GM12878 (cell line): Measurements from ENCODE around the gene OGFRL1. TPM values are rescaled to one million over a fixed set of nuclear protein-coding genes. Genes with fewer than 3 reads are reported as not detected.

Experiments
- ATAC-seq: fragments of 200-7000 bp; cut with Tn5 transposase; 3 replicates; pipeline ENCODE4 v1.9.1; 2020; ENCODE audit warnings: mild to moderate bottlenecking, moderate library complexity
- BruUV-seq: library from RNA; stranded (reverse); fragments of 400-500 nt; replicated peaks from 2 replicates; lab custom pipeline; 2021; lab: Mats Ljungman, UMichigan
- CTCF ChIA-PET: fragments of 300-600 bp; sonication (Branson Sonifier 250); formaldehyde crosslinking; extraction: SDS; loops from one replicate; lab custom pipeline; 2021; ENCODE audit warnings: inconsistent platforms; lab: Yijun Ruan, JAX
- POLR2A ChIA-PET: fragments of 350-600 bp; formaldehyde crosslinking; extraction: SDS; loops from one replicate; lab custom pipeline; 2021; ENCODE audit warnings: inconsistent platforms; lab: Charles Lee
- RAD21 ChIA-PET: fragments of 300-600 bp; sonication (Branson Sonifier 250); formaldehyde crosslinking; loops from one replicate; lab custom pipeline; 2023; ENCODE audit warnings: antibody characterized with exemption; ENCODE audit not compliant: unreplicated experiment; lab: Charles Lee
- SMC1A ChIA-PET: fragments of 300-600 bp; sonication (Branson Sonifier 250); formaldehyde crosslinking; loops from one replicate; lab custom pipeline; 2023; ENCODE audit not compliant: unreplicated experiment, uncharacterized antibody; lab: Charles Lee
- DNase-seq: peaks from one replicate; pipeline ENCODE4 v3.0.0-alpha.2; 2011; ENCODE audit warnings: low read depth, low spot score
- FAIRE-seq: peaks from 3 replicates; lab custom pipeline; 2011; peaks lifted over from hg19 to GRCh38; lab: Jason Lieb, UNC
- H2AFZ ChIP-seq: 2 replicates; pipeline ENCODE4 v1.6.0; 2011; ENCODE audit warnings: low read depth, low read length, control low read depth; ENCODE audit not compliant: control insufficient read depth
- H3K27ac ChIP-seq: 2 replicates; pipeline ENCODE4 v1.5.1; 2011; ENCODE audit warnings: control low read depth; ENCODE audit not compliant: control insufficient read depth, insufficient read depth
- H3K27me3 ChIP-seq, 2 experiments: replicated peaks in 1 of 2; 2 replicates each; pipeline versions ENCODE4 v1.6.0 to v1.6.1; 2011; ENCODE audit warnings: low read length in 1 of 2; ENCODE audit not compliant: control insufficient read depth in 2 of 2, insufficient read depth in 2 of 2
- H3K36me3 ChIP-seq, 2 experiments: 2 replicates each; pipeline ENCODE4 v1.5.1; 2011; ENCODE audit warnings: low read length in 1 of 2; ENCODE audit not compliant: control insufficient read depth in 2 of 2, insufficient read depth in 2 of 2
- H3K4me1 ChIP-seq: 2 replicates; pipeline ENCODE4 v1.6.1; 2011; ENCODE audit warnings: mild to moderate bottlenecking, low read length, moderate library complexity, mixed read lengths; ENCODE audit not compliant: control insufficient read depth, insufficient read depth
- H3K4me2 ChIP-seq: 2 replicates; pipeline ENCODE4 v1.6.0; 2011; ENCODE audit warnings: control low read depth; ENCODE audit not compliant: control insufficient read depth, insufficient read depth
- H3K4me3 ChIP-seq: fragments of 200-600 bp; sonication (generic); 2 replicates; pipeline ENCODE4 v1.5.1; 2016
- H3K79me2 ChIP-seq: 2 replicates; pipeline ENCODE4 v1.6.0; 2011; ENCODE audit warnings: low read length; ENCODE audit not compliant: control insufficient read depth, insufficient read depth
- H3K9ac ChIP-seq: 2 replicates; pipeline ENCODE4 v1.8.0; 2011; ENCODE audit warnings: low read length, control low read depth, mixed read lengths; ENCODE audit not compliant: control insufficient read depth, insufficient read depth
- H3K9me3 ChIP-seq: replicated peaks from 3 replicates; pipeline ENCODE4 v1.5.1; 2011; ENCODE audit warnings: mild to moderate bottlenecking, low read length; ENCODE audit not compliant: control insufficient read depth, insufficient read depth
- H4K20me1 ChIP-seq: 2 replicates; pipeline ENCODE4 v1.6.0; 2011; ENCODE audit not compliant: control insufficient read depth, insufficient read depth
- BHLHE40 ChIP-seq, 2 experiments: fragments of 450-650 bp in 1 of 2; IDR thresholded peaks; 2 replicates each; pipeline ENCODE4 v1.6.1; 2011 to 2017; ENCODE audit warnings: low read depth in 2 of 2, borderline replicate concordance in 1 of 2, improper control_type of control experiment in 1 of 2, low read length in 1 of 2, mild to moderate bottlenecking in 1 of 2
- BMI1 ChIP-seq: fragments of 450-650 bp; IDR thresholded peaks from 2 replicates; pipeline ENCODE4 v1.6.1; 2016; ENCODE audit warnings: mild to moderate bottlenecking, moderate library complexity, borderline replicate concordance
- CBFB ChIP-seq: IDR thresholded peaks from 2 replicates; pipeline ENCODE4 v1.6.1; 2016; ENCODE audit warnings: antibody characterized with exemption, low read depth
- CREM ChIP-seq: IDR thresholded peaks from 2 replicates; pipeline ENCODE4 v1.6.1; 2014; ENCODE audit warnings: antibody characterized with exemption, low read depth
- EED ChIP-seq: sonication (generic); IDR thresholded peaks from 2 replicates; pipeline ENCODE4 v1.6.1; 2016; ENCODE audit warnings: antibody characterized with exemption, low read depth
- ELK1 ChIP-seq: IDR thresholded peaks from 2 replicates; pipeline ENCODE4 v1.6.1; 2012; ENCODE audit warnings: low read depth, low read length, improper control_type of control experiment
- EZH2 ChIP-seq: IDR thresholded peaks from 2 replicates; pipeline ENCODE4 v1.6.1; 2012; ENCODE audit warnings: low read depth, mild to moderate bottlenecking, control low read depth, inconsistent platforms, low read length, borderline replicate concordance; ENCODE audit not compliant: control insufficient read depth
- FOS ChIP-seq: IDR thresholded peaks from 3 replicates; pipeline ENCODE4 v1.6.1; 2011; ENCODE audit warnings: borderline replicate concordance; ENCODE audit not compliant: insufficient read length; ENCODE audit errors: extremely low read depth
- HDGF ChIP-seq: fragments of 450-650 bp; IDR thresholded peaks from 2 replicates; pipeline ENCODE4 v1.6.1; 2016; ENCODE audit warnings: antibody characterized with exemption
- NBN ChIP-seq: fragments of 450-650 bp; IDR thresholded peaks from 2 replicates; pipeline ENCODE4 v1.6.1; 2016
- RUNX3 ChIP-seq: IDR thresholded peaks from 2 replicates; pipeline ENCODE4 v1.6.1; 2012; ENCODE audit warnings: low read length, inconsistent platforms
- ZNF274 ChIP-seq: IDR thresholded peaks from one replicate; pipeline ENCODE4 v1.8.0; 2011; ENCODE audit not compliant: insufficient read length, insufficient read depth
- ZZZ3 ChIP-seq: IDR thresholded peaks from 2 replicates; pipeline ENCODE4 v1.6.1; 2011; ENCODE audit warnings: low read depth; ENCODE audit not compliant: control insufficient read depth, insufficient read length
- WGBS: methylation state at CpG from one replicate; pipeline ENCODE4 v1.1.6; 2016; ENCODE audit warnings: low lambda C conversion rate; ENCODE audit not compliant: insufficient replicate concordance, insufficient coverage; ENCODE audit errors: missing lambda C conversion rate; 5-methylcytosine and 5-hydroxymethylcytosine counted together
- in situ Hi-C: fragments of 300-500 bp; cut with MboI; formaldehyde crosslinking; loops from 9 replicates; pipeline ENCODE4 v1.14.3; 2018; ENCODE audit warnings: mixed read lengths
- intact Hi-C: fragments of 100-400 bp; cut with micrococcal nuclease; formaldehyde crosslinking; loops from one replicate; pipeline ENCODE4 v1.14.2; 2022; ENCODE audit not compliant: unreplicated experiment
- polyA plus RNA-seq, 11 experiments: library from polyadenylated mRNA; depleted of rRNA in 4 of 11; unstranded in 6 of 11; stranded (reverse) in 5 of 11; fragments of >200 nt; fragmentation: Nextera tagmentation in 4 of 11; fragmentation: Illumina TruSeq in 1 of 11; extraction: Ambion mirVana in 4 of 11; extraction: Trizol in 1 of 11; gene quantifications; 1 replicate in 1 of 11; 2 replicates in 10 of 11; pipeline versions ENCODE4 v1.2.1 to v1.2.3, GENCODE V29; 2011 to 2016; ENCODE audit warnings: inconsistent platforms in 2 of 11, missing spikeins in 2 of 11, low read depth in 1 of 11
- total RNA-seq, 4 experiments: library from RNA; depleted of rRNA in 3 of 4; stranded (reverse); fragments of >200 nt in 3 of 4; fragmentation: Illumina TruSeq in 1 of 4; extraction: Trizol in 1 of 4; gene quantifications; 2 replicates each; pipeline versions ENCODE4 v1.2.1 to v1.2.3, GENCODE V29; 2013 to 2021
- TF ChIP-seq, protein P1 (sequence below): fragments of 150-350 bp; IDR thresholded peaks from 2 replicates; pipeline ENCODE4 v1.6.1; 2016; ENCODE audit warnings: low read depth, low read length
- TF ChIP-seq, protein P2 (sequence below): IDR thresholded peaks from 2 replicates; pipeline ENCODE4 v1.6.1; 2012; ENCODE audit warnings: low read length, inconsistent platforms
- TF ChIP-seq, protein P3 (sequence below): fragments of 450-650 bp; IDR thresholded peaks from 2 replicates; pipeline ENCODE4 v1.6.1; 2017; ENCODE audit warnings: mild to moderate bottlenecking

OGFRL1 gene
- total and polyA plus RNA-seq, 10 of the 15 experiments (the other 5 are each of a cell fraction or from before 2014, with no cell fraction given), result 0.24 to 5.8 (median 2.3) TPM

DNA sequence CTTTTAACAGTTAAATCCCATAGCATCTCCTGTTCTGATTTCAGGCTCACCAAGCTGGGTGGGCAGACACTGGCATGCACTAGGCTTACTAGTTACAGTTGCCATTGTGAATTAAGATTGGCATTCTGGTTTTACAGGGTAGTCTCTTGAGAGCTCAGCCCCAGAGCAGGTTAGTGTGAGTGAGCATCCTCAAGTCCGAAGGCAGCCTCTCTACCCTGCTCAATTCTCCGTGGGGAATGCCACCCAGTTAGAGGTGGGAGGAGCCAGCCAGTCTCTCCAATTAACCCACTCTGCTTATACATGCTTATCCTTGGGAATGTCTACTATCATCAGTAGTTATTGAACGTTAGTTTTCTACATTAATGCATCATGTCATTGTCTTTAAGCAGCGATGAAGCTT, 8.9 kb upstream of the OGFRL1 start (continued):
- TF ChIP-seq NBN, result no peak

- in situ Hi-C loops (no loop called here), intact Hi-C loops (no loop called here)
- RAD21 ChIA-PET, result no interaction called here
- H3K4me3 ChIP-seq, result no peak overlapping the region
- CTCF ChIA-PET, result no interaction called here
- H3K4me2 ChIP-seq, result no peak overlapping the region
- SMC1A ChIA-PET, result interaction anchor here (1.2 kb wide), 1 partner anchor 70 kb away, joined by 4 read pairs; no protein-coding TSS in a partner anchor
- H3K27me3 ChIP-seq, result no peaks in the 10 kb centered on the region
- H3K9ac ChIP-seq, result no peak overlapping the region
- DNase-seq (no peak), ATAC-seq (no peak), FAIRE-seq (no peak)
- POLR2A ChIA-PET, result interaction anchor here (1.4 kb wide), 1 partner anchor 8 kb away, joined by 4 read pairs; the partner anchor contains the start of gene OGFRL1
- H3K79me2 ChIP-seq, result no peaks in the 10 kb centered on the region
- BruUV-seq, result no TSS peak
- no peaks in the 10 kb centered on the region for H3K36me3 ChIP-seq
- WGBS, result 36% methylated on average over 2 of the region's 2 CpGs
- no peaks in the 10 kb centered on the region for H4K20me1 ChIP-seq
- no peaks in the 10 kb centered on the region for H3K4me1 ChIP-seq
- no peak overlapping the region for H2AFZ ChIP-seq
- no peaks in the 10 kb centered on the region for H3K9me3 ChIP-seq
- H3K27ac ChIP-seq, result no peak overlapping the region
- TF ChIP-seq CREM (no peak), ELK1 (no peak), HDGF (no peak), ZNF274 (no peak), CBFB (no peak), EED (no peak), RUNX3 (no peak), BMI1 (no peak), FOS (no peak), BHLHE40 (IDR thresholded peaks at IDR 0.05; ENCODE audit: borderline replicate concordance in 1 of 2, low read depth in 2 of 2, low read length in 1 of 2) (no peak), EZH2 (no peak), ZZZ3 (no peak)
- TF ChIP-seq, protein P1, sequence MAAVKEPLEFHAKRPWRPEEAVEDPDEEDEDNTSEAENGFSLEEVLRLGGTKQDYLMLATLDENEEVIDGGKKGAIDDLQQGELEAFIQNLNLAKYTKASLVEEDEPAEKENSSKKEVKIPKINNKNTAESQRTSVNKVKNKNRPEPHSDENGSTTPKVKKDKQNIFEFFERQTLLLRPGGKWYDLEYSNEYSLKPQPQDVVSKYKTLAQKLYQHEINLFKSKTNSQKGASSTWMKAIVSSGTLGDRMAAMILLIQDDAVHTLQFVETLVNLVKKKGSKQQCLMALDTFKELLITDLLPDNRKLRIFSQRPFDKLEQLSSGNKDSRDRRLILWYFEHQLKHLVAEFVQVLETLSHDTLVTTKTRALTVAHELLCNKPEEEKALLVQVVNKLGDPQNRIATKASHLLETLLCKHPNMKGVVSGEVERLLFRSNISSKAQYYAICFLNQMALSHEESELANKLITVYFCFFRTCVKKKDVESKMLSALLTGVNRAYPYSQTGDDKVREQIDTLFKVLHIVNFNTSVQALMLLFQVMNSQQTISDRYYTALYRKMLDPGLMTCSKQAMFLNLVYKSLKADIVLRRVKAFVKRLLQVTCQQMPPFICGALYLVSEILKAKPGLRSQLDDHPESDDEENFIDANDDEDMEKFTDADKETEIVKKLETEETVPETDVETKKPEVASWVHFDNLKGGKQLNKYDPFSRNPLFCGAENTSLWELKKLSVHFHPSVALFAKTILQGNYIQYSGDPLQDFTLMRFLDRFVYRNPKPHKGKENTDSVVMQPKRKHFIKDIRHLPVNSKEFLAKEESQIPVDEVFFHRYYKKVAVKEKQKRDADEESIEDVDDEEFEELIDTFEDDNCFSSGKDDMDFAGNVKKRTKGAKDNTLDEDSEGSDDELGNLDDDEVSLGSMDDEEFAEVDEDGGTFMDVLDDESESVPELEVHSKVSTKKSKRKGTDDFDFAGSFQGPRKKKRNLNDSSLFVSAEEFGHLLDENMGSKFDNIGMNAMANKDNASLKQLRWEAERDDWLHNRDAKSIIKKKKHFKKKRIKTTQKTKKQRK, result no peak
- TF ChIP-seq, protein P2, sequence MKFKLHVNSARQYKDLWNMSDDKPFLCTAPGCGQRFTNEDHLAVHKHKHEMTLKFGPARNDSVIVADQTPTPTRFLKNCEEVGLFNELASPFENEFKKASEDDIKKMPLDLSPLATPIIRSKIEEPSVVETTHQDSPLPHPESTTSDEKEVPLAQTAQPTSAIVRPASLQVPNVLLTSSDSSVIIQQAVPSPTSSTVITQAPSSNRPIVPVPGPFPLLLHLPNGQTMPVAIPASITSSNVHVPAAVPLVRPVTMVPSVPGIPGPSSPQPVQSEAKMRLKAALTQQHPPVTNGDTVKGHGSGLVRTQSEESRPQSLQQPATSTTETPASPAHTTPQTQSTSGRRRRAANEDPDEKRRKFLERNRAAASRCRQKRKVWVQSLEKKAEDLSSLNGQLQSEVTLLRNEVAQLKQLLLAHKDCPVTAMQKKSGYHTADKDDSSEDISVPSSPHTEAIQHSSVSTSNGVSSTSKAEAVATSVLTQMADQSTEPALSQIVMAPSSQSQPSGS, result no peak
- TF ChIP-seq, protein P3, sequence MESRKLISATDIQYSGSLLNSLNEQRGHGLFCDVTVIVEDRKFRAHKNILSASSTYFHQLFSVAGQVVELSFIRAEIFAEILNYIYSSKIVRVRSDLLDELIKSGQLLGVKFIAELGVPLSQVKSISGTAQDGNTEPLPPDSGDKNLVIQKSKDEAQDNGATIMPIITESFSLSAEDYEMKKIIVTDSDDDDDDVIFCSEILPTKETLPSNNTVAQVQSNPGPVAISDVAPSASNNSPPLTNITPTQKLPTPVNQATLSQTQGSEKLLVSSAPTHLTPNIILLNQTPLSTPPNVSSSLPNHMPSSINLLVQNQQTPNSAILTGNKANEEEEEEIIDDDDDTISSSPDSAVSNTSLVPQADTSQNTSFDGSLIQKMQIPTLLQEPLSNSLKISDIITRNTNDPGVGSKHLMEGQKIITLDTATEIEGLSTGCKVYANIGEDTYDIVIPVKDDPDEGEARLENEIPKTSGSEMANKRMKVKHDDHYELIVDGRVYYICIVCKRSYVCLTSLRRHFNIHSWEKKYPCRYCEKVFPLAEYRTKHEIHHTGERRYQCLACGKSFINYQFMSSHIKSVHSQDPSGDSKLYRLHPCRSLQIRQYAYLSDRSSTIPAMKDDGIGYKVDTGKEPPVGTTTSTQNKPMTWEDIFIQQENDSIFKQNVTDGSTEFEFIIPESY, result no peak
These were observed 7.9 kb upstream of the OGFRL1 start for GRCh38 chr6:71280701-71281100.
